Effector CD4-positive, alpha-beta T cell (primary cell): Measurements from ENCODE around the gene CA6.
"Not testable (repeated sequence)": the region's sequence is repeated elsewhere in the genome, so short reads cannot be mapped to it uniquely, and the experiment has no call there.

ENCODE experiments used
- DNase-seq: peaks from one replicate; pipeline ENCODE4 v3.0.0-alpha.2; 2020

Gene CA6

GRCh38 chr1:8930116-8930515, 15.6 kb upstream of the CA6 start:
- no peak for DNase-seq

GRCh38 chr1:8937051-8937450, 8.6 kb upstream of the CA6 start:
- not testable (repeated sequence) for DNase-seq

- no peak for DNase-seq
Observed at GRCh38 chr1:8937701-8938100, 8.0 kb upstream of the CA6 start.

GRCh38 chr1:8938232-8938999, 7.3 kb upstream of the CA6 start:
- DNase-seq = no peak

DNA sequence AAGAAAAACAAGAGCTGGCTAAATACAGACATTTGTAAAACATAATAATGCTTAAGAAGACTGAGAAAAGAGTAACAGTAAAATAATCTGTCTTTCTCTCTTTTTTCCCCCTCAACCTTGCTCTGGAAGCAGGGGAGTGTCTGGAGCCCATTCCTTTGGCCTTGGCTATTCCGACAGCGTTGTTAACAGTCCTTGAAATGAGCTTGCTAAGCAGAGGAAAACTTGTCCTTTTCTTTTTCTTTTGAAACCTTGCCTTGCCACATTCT, 6.7 kb upstream of the CA6 start:
- DNase-seq = no peak

- DNase-seq = no peak
Observed at GRCh38 chr1:8939362-8939995, 6.2 kb upstream of the CA6 start.

DNA sequence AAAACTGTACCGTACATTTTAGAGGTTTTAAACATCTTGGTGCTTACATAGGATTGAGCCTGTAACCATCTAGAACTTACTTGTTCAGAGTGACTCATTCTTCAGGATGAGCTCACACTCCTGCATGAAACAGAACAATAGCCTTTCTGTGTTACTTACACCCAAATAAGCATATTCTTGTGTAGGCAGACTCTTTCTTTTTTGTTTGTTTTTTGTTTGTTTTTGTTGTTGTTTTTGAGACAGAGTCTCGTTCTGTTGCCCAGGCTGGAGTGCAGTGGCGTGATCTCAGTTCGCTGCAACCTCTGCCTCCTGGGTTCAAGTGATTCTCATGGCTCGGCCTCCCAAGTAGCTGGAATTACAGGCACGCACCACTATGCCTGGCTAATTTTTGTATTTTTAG, 3.8 kb upstream of the CA6 start:
- no peak for DNase-seq

DNA sequence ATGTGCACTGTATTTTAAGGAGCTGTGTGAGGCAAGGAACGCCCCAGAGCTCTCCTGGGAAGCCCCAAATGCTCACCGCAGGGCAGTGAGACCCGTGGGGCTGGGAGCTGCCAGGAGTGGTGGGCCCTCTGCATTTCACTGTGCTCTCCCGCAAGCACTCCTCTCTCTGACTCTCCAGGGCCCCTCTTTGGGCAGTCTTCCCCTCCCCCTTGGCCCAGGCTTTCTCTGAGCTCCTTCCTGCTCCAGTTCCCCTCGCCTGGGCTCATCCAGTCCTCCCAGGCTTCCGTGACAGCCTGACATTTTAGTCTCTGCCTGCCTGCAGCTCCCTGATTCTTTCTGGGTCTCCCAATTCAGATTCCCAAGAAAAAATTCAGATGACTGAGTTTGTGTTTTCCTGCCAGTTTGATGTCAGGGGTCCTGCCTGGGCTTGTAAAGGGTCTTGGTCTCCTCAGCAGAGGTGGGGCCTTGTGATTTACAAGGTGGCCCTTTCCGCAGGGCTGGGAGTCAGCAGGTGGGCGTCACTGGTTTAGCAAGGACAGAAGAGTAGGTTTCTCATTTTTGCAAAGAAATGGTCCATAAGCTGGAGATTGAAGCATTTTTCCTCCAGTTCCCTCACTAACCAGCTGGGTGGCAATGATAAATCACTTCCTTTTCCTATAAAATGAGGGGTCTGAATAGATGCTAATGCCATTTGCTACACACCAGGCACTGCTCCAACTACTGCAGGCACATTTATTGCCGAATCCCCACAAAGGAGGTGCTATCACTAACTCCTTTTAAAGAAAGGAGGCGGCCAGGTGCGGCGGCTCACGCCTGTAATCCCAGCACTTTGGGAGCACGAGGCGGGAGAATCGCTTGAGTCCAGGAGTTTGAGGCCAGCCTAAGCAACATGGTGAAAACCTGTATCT, 1.9 kb upstream of the CA6 start:
- no peak for DNase-seq

DNA sequence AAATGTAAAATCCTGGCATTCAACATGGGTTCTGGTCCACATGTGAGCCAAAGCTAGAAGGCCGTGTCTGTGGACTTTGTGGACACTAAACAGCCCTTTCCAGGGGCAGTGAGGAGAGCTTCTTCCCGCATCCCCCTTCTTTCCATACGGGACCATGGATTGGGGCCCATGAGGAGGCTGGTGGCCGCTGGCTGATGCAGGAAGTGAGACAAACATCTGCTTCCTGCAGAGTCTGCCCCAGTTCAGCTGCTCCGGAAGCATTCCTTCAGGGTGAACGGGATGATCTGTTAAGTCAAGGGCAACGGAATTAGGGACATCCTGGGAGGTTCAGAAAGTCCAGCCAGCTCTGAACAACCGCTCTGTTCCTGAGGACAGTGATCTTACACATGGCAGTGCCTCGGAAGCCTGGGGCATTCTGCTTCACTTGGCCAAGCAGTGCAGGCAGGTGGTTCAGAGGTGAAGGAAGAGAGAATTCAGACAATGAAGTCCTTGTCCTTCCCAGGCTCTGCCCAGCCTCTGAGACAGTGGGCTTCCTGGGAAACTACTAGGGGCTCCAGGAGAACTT, 1.5 kb downstream of the CA6 start:
- DNase-seq = no peak

- DNase-seq = no peak
Observed at GRCh38 chr1:8950309-8950708, 4.6 kb downstream of the CA6 start.

DNA sequence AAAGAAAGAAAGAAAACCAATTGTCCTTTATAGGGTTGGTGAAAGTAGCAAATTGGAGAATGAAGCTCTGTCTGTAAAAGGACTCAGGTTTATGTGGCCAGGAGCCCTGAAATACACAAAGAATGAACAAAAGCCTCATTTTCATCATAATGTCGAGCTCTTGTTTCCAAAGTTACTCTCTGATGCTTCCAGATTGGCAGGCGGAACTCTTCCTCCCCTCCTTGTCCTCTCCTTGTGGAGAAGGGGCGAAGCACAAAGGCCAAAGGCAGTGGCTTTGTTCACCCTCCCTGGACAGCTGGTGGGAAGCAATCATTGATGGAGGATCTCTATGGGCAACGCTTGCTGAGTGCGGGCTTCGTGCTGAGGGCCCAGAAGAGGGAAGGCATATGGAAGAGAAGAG, 5.6 kb downstream of the CA6 start:
- no peak for DNase-seq

DNA sequence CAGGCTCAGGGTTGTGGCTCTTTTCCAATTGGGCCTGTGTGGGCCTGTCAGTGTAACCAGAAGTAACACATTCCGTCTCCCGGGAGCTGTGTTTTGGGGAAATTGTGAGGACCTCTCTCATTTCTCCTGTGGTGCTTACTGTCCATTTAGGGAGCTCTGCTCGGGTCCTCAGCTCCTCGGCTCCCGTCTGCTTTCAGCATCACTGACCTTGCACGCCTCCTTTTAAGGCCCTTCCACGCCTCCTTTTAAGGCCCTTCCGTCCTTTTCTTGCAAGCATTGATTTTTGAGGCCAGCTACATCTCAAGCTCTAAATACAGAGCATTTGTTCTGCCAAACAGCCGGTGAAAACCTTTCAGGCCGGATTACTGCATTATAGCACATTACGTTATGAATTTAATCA, 9.7 kb downstream of the CA6 start:
- no peak for DNase-seq

GRCh38 chr1:8956461-8957349, 11.0 kb downstream of the CA6 start:
- DNase-seq = no peak

- DNase-seq = no peak
Observed at GRCh38 chr1:8962812-8963530, 17.3 kb downstream of the CA6 start.

DNA sequence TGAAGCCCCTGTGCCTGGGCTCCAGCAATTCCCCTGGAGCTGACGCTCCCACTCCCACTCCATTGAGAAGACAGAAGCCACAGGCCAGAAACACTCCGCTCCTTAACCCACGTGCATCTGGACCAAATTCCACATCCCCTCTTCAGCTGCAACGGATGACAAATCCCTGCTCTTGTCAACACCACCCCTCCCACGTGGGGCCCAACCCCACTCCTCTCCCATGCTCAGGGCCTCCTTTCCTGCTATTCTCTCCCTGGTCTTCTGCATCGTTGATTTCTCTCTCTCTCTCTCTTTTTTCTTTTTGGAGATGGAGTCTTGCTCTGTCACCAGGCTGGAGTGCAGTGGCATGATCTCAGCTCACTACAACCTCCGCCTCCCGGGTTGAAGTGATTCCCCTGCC, 18.3 kb downstream of the CA6 start:
- DNase-seq = no peak

- no peak for DNase-seq
Observed at GRCh38 chr1:8965121-8965820, 19.6 kb downstream of the CA6 start.

DNA sequence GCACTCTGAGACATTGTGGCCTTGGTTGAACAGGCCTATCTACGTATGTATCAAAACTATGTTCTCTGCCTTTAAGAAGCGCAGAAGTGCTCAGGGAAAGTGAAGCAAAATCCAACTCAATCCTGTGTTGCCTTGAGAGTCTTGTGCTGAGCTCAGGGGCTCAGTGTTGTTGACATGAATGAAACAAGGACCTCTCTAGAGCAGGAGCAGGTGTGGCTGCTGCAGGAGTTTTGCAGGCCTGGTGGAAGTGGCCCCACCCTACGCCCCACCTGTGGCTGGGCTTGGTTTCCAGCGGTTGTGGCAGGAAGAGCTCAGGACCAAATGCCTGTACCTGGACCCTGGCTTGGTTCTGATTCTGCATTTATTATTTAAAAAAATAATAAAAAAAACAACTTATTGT, 20.9 kb downstream of the CA6 start:
- no peak for DNase-seq

- DNase-seq = not testable (repeated sequence)
Observed at GRCh38 chr1:8968902-8969301, 23.2 kb downstream of the CA6 start.

GRCh38 chr1:8969937-8970336, 24.3 kb downstream of the CA6 start:
- no peak for DNase-seq

DNA sequence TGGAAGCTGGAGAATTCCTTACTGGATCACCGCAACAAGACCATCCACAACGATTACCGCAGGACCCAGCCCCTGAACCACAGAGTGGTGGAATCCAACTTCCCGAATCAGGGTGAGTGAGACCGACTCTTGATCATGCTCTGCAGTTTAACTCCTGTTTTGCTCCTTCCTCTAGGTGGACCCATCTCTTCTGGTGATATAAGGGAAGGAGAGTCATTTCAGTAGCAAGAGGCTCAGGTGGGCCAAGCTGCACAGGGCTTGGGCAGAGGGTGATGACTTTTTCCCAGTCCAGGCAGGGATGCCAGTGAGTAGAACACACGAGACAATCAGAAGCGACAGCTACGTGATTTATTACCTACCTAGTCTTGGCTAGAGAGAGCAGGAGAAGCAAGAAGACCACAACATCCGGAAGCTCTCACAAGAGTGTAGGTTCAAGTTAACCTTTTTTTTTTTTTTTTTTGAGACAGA, 25.2 kb downstream of the CA6 start:
- DNase-seq = peak; percentile 13

DNA sequence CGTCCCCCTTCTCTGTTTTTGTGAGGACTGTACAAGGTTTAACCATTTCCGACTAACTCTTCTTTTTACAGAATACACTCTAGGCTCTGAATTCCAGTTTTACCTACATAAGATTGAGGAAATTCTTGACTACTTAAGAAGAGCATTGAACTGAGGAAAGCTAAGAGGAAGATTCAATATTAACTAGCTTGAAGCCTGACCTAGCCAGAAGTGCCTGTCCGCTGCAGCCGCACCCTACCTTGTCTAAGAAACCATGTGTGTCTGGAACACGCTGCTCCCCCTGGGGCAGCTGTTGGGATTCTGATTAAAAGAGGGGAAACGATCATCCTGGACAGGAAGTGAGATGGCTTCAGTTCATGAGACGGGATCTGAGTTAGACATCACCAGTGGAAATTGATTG, 28.9 kb downstream of the CA6 start:
- no peak for DNase-seq
